Left ventricle myocardium inferior (tissue), 1 donor: ENCODE results near the gene HCK. TPM values are rescaled to one million over a fixed set of nuclear protein-coding genes. Genes with fewer than 3 reads are reported as not detected.

Experiments
- DNase-seq: peaks from one replicate; pipeline ENCODE4 v3.0.0-alpha.2; 2020
- H3K27ac ChIP-seq: fragments of 200-600 bp; replicated peaks from 2 replicates; pipeline ENCODE4 v1.8.0; 2021
- H3K27me3 ChIP-seq: fragments of 200-600 bp; 2 replicates; pipeline ENCODE4 v1.8.0; 2021; ENCODE audit warnings: low read depth
- H3K36me3 ChIP-seq: fragments of 200-600 bp; 2 replicates; pipeline ENCODE4 v1.8.0; 2021
- H3K4me1 ChIP-seq: fragments of 200-600 bp; 2 replicates; pipeline ENCODE4 v1.8.0; 2021
- H3K4me3 ChIP-seq: fragments of 200-600 bp; 2 replicates; pipeline ENCODE4 v1.8.0; 2021; ENCODE audit warnings: mild to moderate bottlenecking, moderate library complexity
- H3K9me3 ChIP-seq: fragments of 200-600 bp; replicated peaks from 2 replicates; pipeline ENCODE4 v1.8.0; 2021
- intact Hi-C: fragments of 100-400 bp; cut with micrococcal nuclease; formaldehyde crosslinking; loops from one replicate; pipeline ENCODE4 v1.11.0; 2022
- total RNA-seq: library from RNA; stranded (reverse); fragmentation: NEBNext Ultra II Directional; extraction: Animal tissue kit (Norgen Biotek cat#: 25700); gene quantifications from one replicate; pipeline ENCODE4 v1.2.1, GENCODE V29; 2021
- TF ChIP-seq, protein P1 (sequence below): fragments of 200-600 bp; IDR thresholded peaks from 2 replicates; pipeline ENCODE4 v1.8.0; 2021; ENCODE audit warnings: antibody characterized with exemption, mild to moderate bottlenecking, borderline replicate concordance
- donor health status: DM: no; HTN: yes; CAD: no; lungs with severe emphysema.

The HCK gene
- total RNA-seq, 1 donor from 2014 or later: 4.3 TPM

- H3K36me3 ChIP-seq: peaks cover 11% of the 10 kb centered on the region
- intact Hi-C loops: no loop called here
- TF ChIP-seq, protein P1, sequence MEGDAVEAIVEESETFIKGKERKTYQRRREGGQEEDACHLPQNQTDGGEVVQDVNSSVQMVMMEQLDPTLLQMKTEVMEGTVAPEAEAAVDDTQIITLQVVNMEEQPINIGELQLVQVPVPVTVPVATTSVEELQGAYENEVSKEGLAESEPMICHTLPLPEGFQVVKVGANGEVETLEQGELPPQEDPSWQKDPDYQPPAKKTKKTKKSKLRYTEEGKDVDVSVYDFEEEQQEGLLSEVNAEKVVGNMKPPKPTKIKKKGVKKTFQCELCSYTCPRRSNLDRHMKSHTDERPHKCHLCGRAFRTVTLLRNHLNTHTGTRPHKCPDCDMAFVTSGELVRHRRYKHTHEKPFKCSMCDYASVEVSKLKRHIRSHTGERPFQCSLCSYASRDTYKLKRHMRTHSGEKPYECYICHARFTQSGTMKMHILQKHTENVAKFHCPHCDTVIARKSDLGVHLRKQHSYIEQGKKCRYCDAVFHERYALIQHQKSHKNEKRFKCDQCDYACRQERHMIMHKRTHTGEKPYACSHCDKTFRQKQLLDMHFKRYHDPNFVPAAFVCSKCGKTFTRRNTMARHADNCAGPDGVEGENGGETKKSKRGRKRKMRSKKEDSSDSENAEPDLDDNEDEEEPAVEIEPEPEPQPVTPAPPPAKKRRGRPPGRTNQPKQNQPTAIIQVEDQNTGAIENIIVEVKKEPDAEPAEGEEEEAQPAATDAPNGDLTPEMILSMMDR: no peak
- no peaks in the 10 kb centered on the region for H3K9me3 ChIP-seq
- no peak overlapping the region for H3K4me3 ChIP-seq
- H3K27me3 ChIP-seq: no peaks in the 10 kb centered on the region
- no peak for DNase-seq
- H3K27ac ChIP-seq: no peak overlapping the region
- H3K4me1 ChIP-seq: peaks cover 15% of the 10 kb centered on the region
Measured at GRCh38 chr20:32127347-32127746, 75.3 kb downstream of the HCK start.

DNA sequence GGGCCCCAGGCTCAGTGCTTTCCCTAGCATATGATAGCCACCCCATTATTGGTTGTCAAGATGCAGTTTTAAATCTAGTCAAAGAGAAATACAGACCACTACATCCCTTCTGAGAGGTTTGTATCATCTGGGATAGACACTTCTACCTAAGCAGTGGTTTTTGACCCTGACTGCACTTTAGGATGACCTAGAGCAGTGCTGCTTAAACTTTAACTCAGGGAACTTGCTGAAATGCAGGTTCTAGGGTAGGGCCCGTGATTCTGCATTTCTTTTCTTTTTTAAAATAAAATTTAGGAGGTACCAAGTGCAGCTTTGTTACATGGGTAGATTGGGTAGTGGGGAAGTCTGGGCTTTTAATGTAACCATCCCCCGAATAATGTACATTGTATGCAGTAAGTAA, 76.1 kb downstream of the HCK start:
- H3K27ac ChIP-seq: no peak overlapping the region
- no peaks in the 10 kb centered on the region for H3K9me3 ChIP-seq
- peaks cover 15% of the 10 kb centered on the region for H3K4me1 ChIP-seq
- intact Hi-C loops: no loop called here
- TF ChIP-seq, protein P1: no peak
- no peaks in the 10 kb centered on the region for H3K27me3 ChIP-seq
- no peak for DNase-seq
- H3K36me3 ChIP-seq: peaks cover 12% of the 10 kb centered on the region
- H3K4me3 ChIP-seq: no peak overlapping the region

DNA sequence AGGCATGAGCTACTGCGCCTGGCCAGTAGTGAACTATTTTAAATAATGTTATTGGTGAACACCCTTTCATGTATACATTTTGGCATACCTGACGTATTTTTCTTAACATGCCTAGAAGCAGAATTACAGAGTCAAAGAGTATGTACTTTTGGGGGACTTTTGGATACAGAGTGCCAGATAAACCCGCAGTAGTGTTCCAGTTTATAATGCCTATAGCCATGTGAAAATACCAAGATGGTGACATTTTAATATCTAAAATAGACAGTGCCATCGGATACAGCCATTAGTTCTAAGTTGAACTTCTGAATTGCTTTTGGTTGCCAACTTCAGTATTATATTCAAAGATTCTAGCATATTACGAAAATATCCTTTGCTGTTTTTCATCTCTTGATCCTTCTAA, 77.8 kb downstream of the HCK start:
- intact Hi-C loops: no loop called here
- TF ChIP-seq, protein P1: no peak
- no peak overlapping the region for H3K4me3 ChIP-seq

DNA sequence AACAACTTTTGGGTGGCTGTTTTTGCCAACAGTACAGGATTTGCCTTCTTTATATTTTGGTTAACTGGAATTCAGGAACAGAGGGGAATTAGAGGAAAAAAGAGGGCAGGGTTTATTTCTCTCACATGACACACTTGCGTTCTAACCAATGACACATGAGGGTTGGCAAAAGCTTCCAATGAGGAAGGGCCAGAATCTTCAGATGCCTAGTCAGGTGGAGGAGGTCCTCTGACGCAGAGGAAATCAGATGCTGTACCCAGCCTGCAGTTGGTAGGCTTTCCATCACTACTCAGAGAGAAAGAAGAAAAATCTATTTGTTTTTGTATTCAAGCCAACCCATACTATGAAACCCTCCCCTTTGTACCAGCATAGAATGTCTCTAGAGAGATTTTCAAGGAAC, 78.3 kb downstream of the HCK start:
- TF ChIP-seq, protein P1: no peak
- H3K27me3 ChIP-seq: no peaks in the 10 kb centered on the region
- peaks cover 15% of the 10 kb centered on the region for H3K4me1 ChIP-seq
- H3K36me3 ChIP-seq: peaks cover 18% of the 10 kb centered on the region
- no peak for DNase-seq
- intact Hi-C loops: no loop called here
- no peak overlapping the region for H3K4me3 ChIP-seq
- no peak overlapping the region for H3K27ac ChIP-seq
- no peaks in the 10 kb centered on the region for H3K9me3 ChIP-seq

More for the DNA sequence above, 77.8 kb downstream of the HCK start:
- no peak for DNase-seq
- H3K36me3 ChIP-seq: peaks cover 19% of the 10 kb centered on the region
- no peaks in the 10 kb centered on the region for H3K9me3 ChIP-seq
- no peaks in the 10 kb centered on the region for H3K27me3 ChIP-seq
- peaks cover 15% of the 10 kb centered on the region for H3K4me1 ChIP-seq
- H3K27ac ChIP-seq: no peak overlapping the region

GRCh38 chr20:32130965-32131364, 78.9 kb downstream of the HCK start:
- Histone ChIP-seq H3K4me3 (no peak overlapping the region), H3K4me1 (peaks cover 15% of the 10 kb centered on the region)
- TF ChIP-seq, protein P1: no peak

More at GRCh38 chr20:32130965-32131364, 78.9 kb downstream of the HCK start:
- Histone ChIP-seq H3K27me3 (no peaks in the 10 kb centered on the region), H3K36me3 (peaks cover 22% of the 10 kb centered on the region), H3K9me3 (no peaks in the 10 kb centered on the region), H3K27ac (no peak overlapping the region)
- DNase-seq: no peak
- intact Hi-C loops: no loop called here
